MM.1S (cell line): ENCODE results near the gene C19orf81.

ENCODE experiments used
- CTCF ChIP-seq: fragments of 300-600 bp; sonication (generic); IDR thresholded peaks from 2 replicates; pipeline ENCODE4 v1.5.1; 2016; ENCODE audit warnings: antibody characterized with exemption, low read length, mixed read lengths
- EZH2 ChIP-seq: fragments of 300-600 bp; sonication (generic); optimal IDR thresholded peaks from 2 replicates; pipeline ENCODE3; 2017; ENCODE audit warnings: low read depth, mild to moderate bottlenecking, antibody characterized with exemption, low read length, mixed read lengths

- TF ChIP-seq CTCF (no peak), EZH2 (no peak)
These were observed 10.3 kb downstream of the C19orf81 start for GRCh38 chr19:50659318-50660087.
